KG1 (cell line): ENCODE measurements around the gene CEP72.
"Not testable (repeated sequence)": the region's sequence is repeated elsewhere in the genome, so short reads cannot be mapped to it uniquely, and the experiment has no call there.

Experiments used
- DNase-seq: peaks from one replicate; lab custom pipeline; 2025; lab: John Stamatoyannopoulos, UW

Gene CEP72

GRCh38 chr5:580436-580835, 31.7 kb upstream of the CEP72 start:
- no peak for DNase-seq

GRCh38 chr5:581266-581665, 30.9 kb upstream of the CEP72 start:
- DNase-seq = no peak

- DNase-seq = no peak
Observed at GRCh38 chr5:581941-582340, 30.2 kb upstream of the CEP72 start.

- DNase-seq = not testable (repeated sequence)
Observed at GRCh38 chr5:582445-582844, 29.7 kb upstream of the CEP72 start.

DNA sequence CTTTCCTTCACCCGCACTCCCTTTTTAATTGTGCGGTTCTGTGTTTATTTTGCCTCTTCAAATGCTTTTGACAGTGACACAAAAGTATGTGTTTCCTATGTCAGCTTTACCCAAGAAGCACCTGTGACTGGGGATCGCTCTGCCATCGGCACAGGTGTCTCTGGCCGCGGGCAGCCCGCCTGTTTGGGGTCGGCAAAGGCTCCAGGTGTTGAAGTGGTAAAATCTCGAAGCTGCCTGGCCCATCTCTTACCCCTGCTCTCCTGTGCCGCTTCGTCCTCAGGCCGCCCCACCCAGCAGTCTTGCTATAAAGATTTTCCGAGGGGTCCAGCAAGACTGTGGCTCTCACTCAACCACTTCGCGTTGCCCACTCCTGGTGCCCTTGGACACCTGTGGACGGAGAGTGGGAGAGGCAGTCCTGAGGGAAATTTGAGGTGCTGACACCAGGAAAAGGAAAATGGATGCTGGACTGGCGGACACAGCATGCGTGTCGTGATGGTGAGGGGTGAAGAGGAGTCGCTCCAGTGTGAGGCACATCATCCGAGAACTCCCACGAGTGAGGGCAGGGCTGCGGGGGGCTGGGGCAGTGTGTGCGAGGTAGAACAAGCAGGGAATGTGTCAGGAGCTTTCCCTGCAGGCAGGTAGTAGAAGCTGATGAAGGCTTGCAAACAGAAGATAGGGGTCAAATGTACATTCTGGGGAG, 29.1 kb upstream of the CEP72 start:
- no peak for DNase-seq

DNA sequence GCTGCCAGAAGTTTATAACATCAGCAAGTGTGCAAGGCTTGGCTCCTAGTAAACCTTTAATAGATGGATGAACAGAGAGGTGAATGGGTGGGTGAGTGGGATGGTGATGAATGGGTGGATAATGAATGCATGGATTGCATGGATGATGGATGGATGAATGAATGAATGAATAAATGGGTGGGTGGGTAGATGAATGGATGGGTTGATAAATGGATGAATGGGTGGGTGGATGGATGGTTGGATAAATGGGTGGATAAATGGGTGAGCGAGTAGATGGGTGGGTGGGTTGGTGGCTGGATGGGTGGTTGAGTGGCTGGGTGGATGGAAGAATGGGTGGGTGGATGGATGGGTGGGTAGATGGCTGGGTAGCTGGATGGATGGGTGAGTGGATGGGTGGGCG, 28.5 kb upstream of the CEP72 start:
- no peak for DNase-seq

- no peak for DNase-seq
Observed at GRCh38 chr5:584216-584615, 27.9 kb upstream of the CEP72 start.

DNA sequence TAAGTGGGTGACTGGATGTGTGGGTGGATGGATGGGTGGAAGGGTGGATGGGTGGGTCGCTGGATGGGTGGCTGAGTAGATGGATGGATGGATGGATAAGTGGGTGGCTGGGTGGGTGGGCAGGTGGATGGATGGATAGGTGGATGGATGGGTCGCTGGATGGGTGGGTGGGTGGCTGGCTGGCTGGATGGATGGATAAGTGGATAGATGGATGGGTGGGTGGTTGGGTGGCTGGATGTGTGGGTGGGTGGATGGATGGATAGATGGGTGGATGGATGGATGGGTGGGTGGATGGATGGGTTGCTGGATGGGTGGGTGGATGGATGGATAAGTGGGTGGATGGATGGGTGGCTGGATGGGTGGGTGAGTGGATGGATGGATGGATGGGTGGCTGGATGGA, 27.3 kb upstream of the CEP72 start:
- DNase-seq = no peak

DNA sequence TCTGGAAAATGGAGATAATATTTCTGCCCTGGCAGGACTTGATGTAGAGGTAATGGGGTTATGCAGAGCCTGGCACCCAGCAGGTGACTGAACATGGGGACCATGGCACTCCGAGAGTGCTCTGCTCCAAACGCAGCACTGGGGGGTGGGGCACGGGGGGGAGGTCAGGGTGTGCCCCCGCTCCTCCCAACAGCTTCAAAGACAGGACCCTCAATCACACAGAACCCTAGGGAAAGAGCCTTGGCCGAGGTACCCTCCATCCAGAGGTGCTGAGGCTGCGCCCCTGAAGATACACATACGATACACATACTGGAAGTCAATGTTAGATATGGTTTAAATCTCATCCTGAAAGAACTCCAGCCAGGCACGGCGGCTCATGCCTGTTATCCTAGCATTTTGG, 26.6 kb upstream of the CEP72 start:
- DNase-seq = no peak

DNA sequence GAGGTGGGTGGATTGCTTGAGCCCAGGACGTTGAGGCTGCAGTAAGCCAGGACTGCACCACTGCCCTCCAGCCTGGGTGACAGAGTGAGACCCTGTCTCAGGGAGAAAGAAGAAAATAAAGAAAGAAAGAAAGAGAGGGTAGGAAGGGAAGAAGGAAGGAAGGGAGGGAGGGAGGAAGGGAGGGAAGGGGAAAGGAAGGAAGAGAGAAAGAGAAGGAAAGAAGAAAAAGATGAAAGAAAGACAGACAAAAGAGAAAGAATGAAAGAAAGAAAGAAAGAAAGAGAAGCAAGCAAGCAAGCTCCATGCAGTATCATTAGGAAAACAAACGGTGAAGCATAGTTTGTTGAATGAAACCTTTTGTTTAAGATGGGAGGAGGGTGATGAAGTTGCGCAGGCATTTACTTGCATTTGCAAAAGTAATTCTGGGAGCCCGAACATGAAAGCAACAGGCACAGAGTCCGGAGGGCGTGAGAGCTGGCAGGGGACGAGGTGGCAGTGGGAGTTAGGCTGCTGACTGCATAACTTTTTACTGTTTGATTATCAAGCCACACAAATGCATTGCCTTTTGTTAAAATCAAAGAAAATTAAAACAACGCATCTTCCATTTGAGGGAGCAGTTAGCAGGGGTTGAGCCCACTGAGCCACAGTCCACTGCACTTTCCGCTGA, 26.0 kb upstream of the CEP72 start:
- no peak for DNase-seq

- DNase-seq = no peak
Observed at GRCh38 chr5:586751-587285, 25.3 kb upstream of the CEP72 start.

DNA sequence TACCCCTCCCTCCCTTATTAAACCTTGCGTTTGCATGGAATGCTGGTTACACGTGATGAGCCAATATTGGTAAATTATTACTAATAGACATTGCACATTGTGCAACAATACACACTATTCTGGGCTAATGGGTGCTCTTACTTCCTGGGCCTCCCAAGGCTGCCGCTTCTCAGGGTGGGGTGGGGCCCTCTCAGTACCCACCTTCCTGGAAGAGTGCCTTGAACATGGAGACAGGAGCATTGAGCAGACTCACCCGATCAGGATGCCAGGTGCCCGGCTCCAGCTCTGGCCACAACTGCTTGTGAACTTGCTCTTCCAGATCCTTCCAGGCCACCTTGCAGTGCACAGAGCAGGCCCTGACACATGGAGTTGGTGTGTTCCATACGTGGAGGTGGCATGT, 24.7 kb upstream of the CEP72 start:
- DNase-seq = no peak

DNA sequence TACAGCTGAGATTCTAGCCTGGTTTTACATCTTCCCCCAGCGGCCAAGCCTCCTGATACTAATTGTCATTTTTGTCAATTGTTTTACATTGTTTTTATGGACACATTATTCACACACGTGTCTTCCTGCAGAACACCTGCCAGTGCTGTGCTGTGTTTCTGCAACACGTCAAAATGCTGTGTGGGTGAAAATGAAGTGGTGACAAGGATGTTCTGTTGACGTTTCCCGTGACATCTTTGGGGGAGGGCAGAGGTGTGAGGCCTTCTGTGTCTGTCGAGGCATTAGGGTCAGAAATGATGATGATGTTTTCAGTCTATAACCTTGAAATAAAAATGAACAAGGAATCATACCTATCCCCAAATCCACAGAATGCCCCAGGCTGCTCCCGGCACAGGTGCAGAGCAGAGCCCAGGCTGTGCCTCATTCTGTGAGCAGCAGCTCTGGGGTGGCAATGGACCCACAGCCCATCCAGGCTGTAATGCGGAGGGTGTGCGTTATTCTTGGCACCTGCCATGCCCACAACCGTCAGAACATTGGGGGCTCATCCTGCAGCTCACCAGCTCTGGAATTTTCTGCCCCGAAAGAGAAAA, 23.6 kb upstream of the CEP72 start:
- no peak for DNase-seq

GRCh38 chr5:589173-589572, 23.0 kb upstream of the CEP72 start:
- DNase-seq = no peak

- no peak for DNase-seq
Observed at GRCh38 chr5:589588-589987, 22.6 kb upstream of the CEP72 start.

GRCh38 chr5:590346-590745, 21.8 kb upstream of the CEP72 start:
- no peak for DNase-seq

DNA sequence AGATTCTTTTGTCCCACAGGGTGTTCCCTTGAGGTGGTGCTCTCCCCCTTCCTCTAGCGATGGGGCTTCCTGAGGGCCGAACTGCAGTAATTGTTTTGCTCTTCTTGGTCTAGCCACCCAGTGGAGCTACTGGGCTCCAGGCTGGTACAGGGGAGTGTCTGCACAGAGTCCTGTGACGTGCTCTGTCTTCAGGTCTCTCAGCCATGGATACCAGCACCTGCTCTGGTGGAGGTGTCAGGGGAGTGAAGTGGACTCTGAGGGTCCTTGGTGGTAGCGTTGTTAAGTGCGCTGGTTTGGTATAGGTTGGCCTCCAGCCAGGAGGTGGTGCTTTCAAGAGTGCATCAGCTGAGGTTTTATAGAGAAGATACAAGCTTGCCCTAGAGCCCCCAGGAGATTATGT, 20.4 kb upstream of the CEP72 start:
- no peak for DNase-seq

- no peak for DNase-seq
Observed at GRCh38 chr5:592158-592557, 20.0 kb upstream of the CEP72 start.

- DNase-seq = no peak
Observed at GRCh38 chr5:593511-593910, 18.6 kb upstream of the CEP72 start.

GRCh38 chr5:594226-594860, 17.8 kb upstream of the CEP72 start:
- DNase-seq = no peak

- no peak for DNase-seq
Observed at GRCh38 chr5:595285-595875, 16.8 kb upstream of the CEP72 start.

DNA sequence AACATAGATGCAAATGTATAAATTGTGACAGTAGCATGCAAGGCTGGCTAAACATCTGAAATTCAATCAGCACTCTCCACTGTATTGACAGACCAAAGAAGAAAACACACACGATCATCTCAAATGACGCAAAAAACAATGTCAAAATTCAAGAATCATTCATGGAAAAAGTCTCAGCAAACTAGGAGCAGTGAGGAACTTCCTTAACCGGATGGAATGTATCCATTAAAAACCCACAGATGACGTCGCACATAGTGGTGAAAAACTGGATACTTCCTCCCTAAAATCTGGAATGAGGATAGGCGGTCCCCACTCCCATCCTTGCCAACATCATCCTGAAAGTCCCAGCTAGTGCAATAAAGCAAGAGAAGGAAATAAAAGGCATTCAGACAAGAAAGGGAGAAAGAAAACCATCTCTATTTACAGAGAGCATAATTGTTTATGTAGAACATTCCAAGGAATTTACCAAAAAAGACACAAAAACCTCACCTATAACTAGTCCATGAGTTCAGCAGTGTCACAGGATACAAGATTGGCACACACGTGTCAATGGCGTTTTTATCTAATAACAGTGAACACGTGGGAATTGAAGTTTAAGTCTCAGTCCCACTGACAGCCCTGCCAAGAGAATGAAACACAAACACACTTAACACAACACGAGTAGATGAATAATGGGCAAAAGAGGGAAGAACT, 14.1 kb upstream of the CEP72 start:
- DNase-seq = no peak
